Prostate gland (tissue), 2 donors: ENCODE results near the gene EML1.

ENCODE experiments used
- POLR2A ChIP-seq: fragments of 450-650 bp; IDR thresholded peaks from one replicate; pipeline ENCODE4 v1.6.1; 2016; ENCODE audit warnings: antibody characterized with exemption, mild to moderate bottlenecking
- POLR2AphosphoS5 ChIP-seq: sonication (generic); formaldehyde crosslinking; IDR thresholded peaks from one replicate; pipeline ENCODE4 v1.6.1; 2017; ENCODE audit warnings: antibody characterized with exemption
- TF ChIP-seq, protein P1 (sequence below), 4 experiments: fragments of 200-600 bp in 2 of 4; fragments of 450-650 bp in 2 of 4; sonication (generic) in 2 of 4; IDR thresholded peaks; 1 replicate in 3 of 4; 2 replicates in 1 of 4; pipeline ENCODE4 v1.5.1; 2016 to 2019; ENCODE audit warnings: antibody characterized with exemption in 4 of 4, mild to moderate bottlenecking in 2 of 4, moderate library complexity in 2 of 4

DNA sequence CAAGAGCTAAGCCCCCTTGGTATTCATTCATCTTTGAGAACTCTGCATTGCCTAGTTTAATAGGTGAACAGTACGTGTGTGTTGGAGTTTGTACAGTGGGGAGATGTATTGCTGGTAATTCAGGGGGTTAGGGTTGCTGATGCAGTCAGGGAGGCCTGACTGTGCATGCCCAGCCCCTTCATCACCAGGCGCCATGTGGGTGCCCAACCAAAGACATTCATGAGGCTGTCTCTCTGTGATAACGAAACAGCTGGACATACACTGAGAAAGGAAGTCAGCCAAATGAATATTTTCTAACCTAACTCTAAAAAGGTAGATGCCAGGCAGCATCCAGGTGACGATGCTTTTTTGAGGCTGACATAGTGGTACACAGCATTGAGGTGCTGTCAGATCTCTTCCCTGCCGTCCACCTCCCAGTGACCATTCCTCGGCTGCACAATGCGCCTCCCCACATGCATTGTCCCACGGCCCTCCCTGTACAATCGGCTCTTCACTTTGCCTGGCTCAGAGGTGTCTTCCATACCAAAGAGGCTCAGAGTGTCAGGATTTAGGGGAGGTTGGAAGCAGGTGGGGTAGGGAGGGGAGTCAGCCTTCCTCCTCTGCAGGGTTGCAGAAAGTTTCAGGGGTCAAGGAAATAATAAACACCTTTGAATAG is 19.0 kb downstream of the EML1 start:
- TF ChIP-seq, protein P1, sequence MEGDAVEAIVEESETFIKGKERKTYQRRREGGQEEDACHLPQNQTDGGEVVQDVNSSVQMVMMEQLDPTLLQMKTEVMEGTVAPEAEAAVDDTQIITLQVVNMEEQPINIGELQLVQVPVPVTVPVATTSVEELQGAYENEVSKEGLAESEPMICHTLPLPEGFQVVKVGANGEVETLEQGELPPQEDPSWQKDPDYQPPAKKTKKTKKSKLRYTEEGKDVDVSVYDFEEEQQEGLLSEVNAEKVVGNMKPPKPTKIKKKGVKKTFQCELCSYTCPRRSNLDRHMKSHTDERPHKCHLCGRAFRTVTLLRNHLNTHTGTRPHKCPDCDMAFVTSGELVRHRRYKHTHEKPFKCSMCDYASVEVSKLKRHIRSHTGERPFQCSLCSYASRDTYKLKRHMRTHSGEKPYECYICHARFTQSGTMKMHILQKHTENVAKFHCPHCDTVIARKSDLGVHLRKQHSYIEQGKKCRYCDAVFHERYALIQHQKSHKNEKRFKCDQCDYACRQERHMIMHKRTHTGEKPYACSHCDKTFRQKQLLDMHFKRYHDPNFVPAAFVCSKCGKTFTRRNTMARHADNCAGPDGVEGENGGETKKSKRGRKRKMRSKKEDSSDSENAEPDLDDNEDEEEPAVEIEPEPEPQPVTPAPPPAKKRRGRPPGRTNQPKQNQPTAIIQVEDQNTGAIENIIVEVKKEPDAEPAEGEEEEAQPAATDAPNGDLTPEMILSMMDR (IDR thresholded peaks at IDR 0.05), result no peak
- TF ChIP-seq POLR2AphosphoS5 (no peak), POLR2A (no peak)
